Ovary (tissue), 3 donors: ENCODE measurements around the gene FRMD5.

Experiments
- CTCF ChIP-seq, 3 donors: fragments of 450-650 bp in 2 of 3; fragments of 200-600 bp in 1 of 3; IDR thresholded peaks; one replicate each; pipeline versions ENCODE4 v1.5.1 to v1.8.0; 2016 to 2022; ENCODE audit warnings: antibody characterized with exemption in 3 of 3, mild to moderate bottlenecking in 1 of 3
- EP300 ChIP-seq: sonication (generic); formaldehyde crosslinking; IDR thresholded peaks from one replicate; pipeline ENCODE4 v1.6.1; 2017; ENCODE audit warnings: antibody characterized with exemption
- POLR2A ChIP-seq: fragments of 450-650 bp; IDR thresholded peaks from one replicate; pipeline ENCODE4 v1.6.1; 2017; ENCODE audit warnings: antibody characterized with exemption, mild to moderate bottlenecking, moderate library complexity
- donor health status: DM: no; HTN: no; CAD: no.

DNA sequence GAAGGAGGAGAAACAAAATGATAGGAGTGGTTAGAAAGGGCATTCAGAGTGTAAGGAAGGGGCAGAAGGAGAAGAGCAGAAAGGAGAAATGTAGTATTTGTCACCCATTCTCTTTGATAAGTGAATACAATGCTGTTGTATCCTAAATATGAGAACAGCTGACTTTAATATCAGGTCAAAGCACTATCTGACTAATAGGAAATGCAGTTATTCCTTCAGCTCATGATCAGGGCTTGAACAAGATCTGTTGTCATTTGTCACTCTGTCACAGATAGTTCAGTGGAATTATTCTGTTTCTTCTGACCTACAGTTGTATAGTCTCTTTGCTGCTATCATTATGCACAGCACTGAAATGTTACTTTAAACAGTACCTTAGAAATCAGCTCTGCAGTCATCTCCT is 149.4 kb downstream of the FRMD5 start:
- TF ChIP-seq CTCF (IDR thresholded peaks at IDR 0.05) (no peak), POLR2A (no peak), EP300 (no peak)
